Measurements from ENCODE around the gene SP8.
"Not testable (repeated sequence)": the region's sequence is repeated elsewhere in the genome, so short reads cannot be mapped to it uniquely, and the experiment has no call there.

Gene SP8

DNA sequence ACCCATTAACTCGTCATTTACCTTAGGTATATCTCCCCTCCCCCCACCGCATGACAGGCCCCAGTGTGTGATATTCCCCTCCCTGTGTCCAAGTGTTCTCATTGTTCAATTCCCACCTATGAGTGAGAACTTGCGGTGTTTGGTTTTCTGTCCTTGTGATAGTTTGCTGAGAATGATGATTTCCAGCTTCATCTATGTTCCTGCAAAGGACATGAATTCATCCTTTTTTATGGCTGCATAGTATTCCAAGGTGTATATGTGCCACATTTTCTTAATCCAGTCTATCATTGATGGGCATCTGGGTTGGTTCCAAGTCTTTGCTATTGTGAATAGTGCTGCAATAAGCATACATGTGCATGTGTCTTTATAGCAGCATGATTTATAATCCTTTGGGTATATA is 34.7 kb upstream of the SP8 start:
- not testable (repeated sequence) for H3K4me1 ChIP-seq (ENCODE audit: control insufficient read depth in 5 of 5, insufficient read depth in 5 of 5, low read length in 5 of 5); H3K9ac ChIP-seq (ENCODE audit: low read length in 5 of 5); H3K4me3 ChIP-seq (ENCODE audit: low read depth in 1 of 5, low read length in 5 of 5); H3K27me3 ChIP-seq (ENCODE audit: control insufficient read depth in 5 of 5, insufficient read depth in 4 of 5, low read length in 5 of 5); H3K9me3 ChIP-seq (ENCODE audit: control insufficient read depth in 5 of 5, low read length in 5 of 5); H3K36me3 ChIP-seq (ENCODE audit: control insufficient read depth in 5 of 5, insufficient read depth in 5 of 5, low read length in 5 of 5); H3K27ac ChIP-seq (ENCODE audit: low read depth, low read length)

DNA sequence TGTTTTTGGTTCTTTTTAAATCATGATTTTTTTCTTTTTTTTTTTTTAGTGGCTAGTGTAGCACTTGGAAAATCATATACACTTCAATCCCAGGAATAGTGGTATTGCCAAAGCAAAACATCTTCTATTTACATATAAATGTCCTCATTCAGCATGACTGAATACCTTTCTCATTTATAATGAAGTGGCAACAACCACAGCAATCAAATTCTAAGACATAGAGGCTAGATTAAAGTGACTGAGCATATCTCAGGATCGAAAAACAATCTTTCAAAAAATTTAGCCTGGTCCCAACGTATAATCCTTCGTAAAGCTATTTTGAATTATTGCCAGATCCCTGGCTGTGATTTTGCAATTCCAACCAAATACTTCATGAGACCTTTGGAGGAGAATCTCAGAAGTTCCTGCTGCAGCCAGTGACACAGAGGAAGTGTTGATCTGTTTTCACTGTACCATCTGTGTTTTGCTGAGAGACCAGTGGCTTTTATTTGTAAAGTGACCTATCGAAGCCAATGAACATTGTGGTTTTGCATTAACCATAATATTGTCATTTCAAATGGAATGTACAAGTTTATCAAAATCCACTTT is 29.8 kb upstream of the SP8 start:
- Histone ChIP-seq H3K4me1 (ENCODE audit: control insufficient read depth in 5 of 5, insufficient read depth in 5 of 5, low read length in 5 of 5) (no peaks in the 10 kb centered on the region), H3K9ac (ENCODE audit: low read length in 5 of 5) (no peak overlapping the region), H3K27ac (ENCODE audit: low read depth, low read length) (no peak overlapping the region), H3K9me3 (ENCODE audit: control insufficient read depth in 5 of 5, low read length in 5 of 5) (no peaks in the 10 kb centered on the region), H3K36me3 (ENCODE audit: control insufficient read depth in 5 of 5, insufficient read depth in 5 of 5, low read length in 5 of 5) (no peaks in the 10 kb centered on the region), H3K4me3 (ENCODE audit: low read depth in 1 of 5, low read length in 5 of 5) (no peak overlapping the region), H3K27me3 (ENCODE audit: control insufficient read depth in 5 of 5, insufficient read depth in 4 of 5, low read length in 5 of 5) (peaks cover 0 to 3% (median 0%) of the 10 kb centered on the region in 5 donors)

DNA sequence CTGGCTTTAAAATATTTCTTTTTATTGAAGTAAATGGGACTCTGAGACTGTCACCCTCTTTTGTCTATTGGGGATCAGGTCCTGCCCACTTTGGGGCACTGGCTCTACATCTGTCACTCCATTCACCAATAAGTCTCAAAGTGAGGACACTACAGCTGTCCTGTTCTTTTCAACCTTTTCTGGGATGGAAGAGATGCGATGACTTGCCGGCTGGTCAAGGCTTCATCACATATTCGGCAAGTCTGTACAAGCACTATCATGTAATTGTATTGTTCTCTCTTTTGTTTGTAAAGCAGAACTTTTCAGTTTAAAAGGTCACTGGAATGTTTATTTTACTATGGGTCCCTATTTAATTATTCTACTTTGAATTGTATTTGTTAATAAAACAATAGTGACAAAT is 17.7 kb upstream of the SP8 start:
- no peak overlapping the region for H3K9ac ChIP-seq (ENCODE audit: low read length in 5 of 5)
- peaks cover 0 to 9% (median 6%) of the 10 kb centered on the region in 5 donors for H3K9me3 ChIP-seq (ENCODE audit: control insufficient read depth in 5 of 5, low read length in 5 of 5)
- no peaks in the 10 kb centered on the region for H3K36me3 ChIP-seq (ENCODE audit: control insufficient read depth in 5 of 5, insufficient read depth in 5 of 5, low read length in 5 of 5)
- no peak overlapping the region for H3K27ac ChIP-seq (ENCODE audit: low read depth, low read length)
- H3K4me3 ChIP-seq (ENCODE audit: low read depth in 1 of 5, low read length in 5 of 5), result no peak overlapping the region
- H3K27me3 ChIP-seq (ENCODE audit: control insufficient read depth in 5 of 5, insufficient read depth in 4 of 5, low read length in 5 of 5), result peaks cover 0 to 6% (median 0%) of the 10 kb centered on the region in 5 donors
- no peaks in the 10 kb centered on the region for H3K4me1 ChIP-seq (ENCODE audit: control insufficient read depth in 5 of 5, insufficient read depth in 5 of 5, low read length in 5 of 5)

DNA sequence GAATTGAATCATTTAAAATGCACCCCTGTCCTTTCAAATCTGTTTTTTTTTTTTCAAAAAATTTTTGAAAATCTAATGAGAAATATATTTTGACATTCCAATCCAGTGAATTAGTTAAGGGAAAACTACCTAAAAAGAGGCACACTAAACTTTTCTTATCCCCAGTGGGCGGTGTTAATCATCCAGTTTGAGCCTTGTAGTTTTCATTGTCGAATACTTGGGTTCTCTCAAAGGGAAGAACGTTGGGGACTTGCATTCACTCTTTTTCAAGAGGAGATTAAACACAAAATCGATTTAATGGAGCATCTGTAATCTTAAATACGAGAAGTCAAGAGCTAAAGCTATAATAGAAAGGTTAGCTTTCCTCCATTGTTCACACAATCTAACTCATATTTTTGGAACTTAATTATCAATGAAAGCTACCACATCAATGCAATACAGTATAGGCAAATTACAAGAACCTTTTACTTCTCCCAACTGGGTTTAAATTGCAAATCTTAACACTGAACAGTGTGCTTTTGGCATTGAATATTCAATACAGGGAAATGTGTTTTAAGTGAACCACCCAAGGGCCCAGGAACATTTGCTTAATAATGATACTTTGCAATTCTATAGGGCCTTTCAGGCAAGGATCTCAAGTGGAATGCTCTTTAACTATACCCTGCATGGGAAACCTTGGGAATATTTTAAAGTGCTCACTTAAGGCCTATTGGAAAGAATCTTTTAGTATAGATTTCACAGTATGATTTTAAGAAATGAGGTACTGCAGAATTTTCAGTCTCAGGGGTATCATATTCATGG is 13.1 kb upstream of the SP8 start:
- Histone ChIP-seq H3K27ac (ENCODE audit: low read depth, low read length) (no peak overlapping the region), H3K27me3 (ENCODE audit: control insufficient read depth in 5 of 5, insufficient read depth in 4 of 5, low read length in 5 of 5) (peaks cover 18 to 41% (median 29%) of the 10 kb centered on the region in 5 donors), H3K4me3 (ENCODE audit: low read depth in 1 of 5, low read length in 5 of 5) (no peak overlapping the region), H3K36me3 (ENCODE audit: control insufficient read depth in 5 of 5, insufficient read depth in 5 of 5, low read length in 5 of 5) (no peaks in the 10 kb centered on the region), H3K9me3 (ENCODE audit: control insufficient read depth in 5 of 5, low read length in 5 of 5) (no peaks in the 10 kb centered on the region), H3K4me1 (ENCODE audit: control insufficient read depth in 5 of 5, insufficient read depth in 5 of 5, low read length in 5 of 5) (peaks cover 2 to 20% (median 16%) of the 10 kb centered on the region in 5 donors), H3K9ac (ENCODE audit: low read length in 5 of 5) (no peak overlapping the region)

DNA sequence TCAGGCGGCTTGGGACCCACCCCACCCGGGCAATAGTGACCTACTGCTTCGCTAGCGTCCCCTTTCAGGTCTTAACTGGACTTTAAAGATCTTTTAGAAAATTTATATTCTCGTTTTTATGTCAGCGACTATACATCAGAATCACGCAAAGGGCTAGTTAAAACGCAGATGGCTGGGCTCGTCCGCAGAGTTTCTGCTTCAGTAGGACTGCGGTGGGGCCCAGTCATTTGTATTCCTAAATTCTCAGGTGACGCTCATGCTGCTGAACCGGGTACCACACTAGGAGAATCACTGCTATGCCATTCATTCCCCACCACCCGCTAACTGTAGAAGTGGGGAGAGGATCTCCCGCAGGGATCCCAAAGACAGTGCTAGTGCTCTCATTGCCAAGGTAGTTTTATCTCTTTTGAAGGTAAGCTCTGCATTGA is 12.0 kb upstream of the SP8 start:
- Histone ChIP-seq H3K36me3 (ENCODE audit: control insufficient read depth in 5 of 5, insufficient read depth in 5 of 5, low read length in 5 of 5) (no peaks in the 10 kb centered on the region), H3K9me3 (ENCODE audit: control insufficient read depth in 5 of 5, low read length in 5 of 5) (peaks cover 0 to 3% (median 0%) of the 10 kb centered on the region in 5 donors), H3K9ac (ENCODE audit: low read length in 5 of 5) (peak overlapping the region in 1 of 5 donors; percentile 52), H3K27me3 (ENCODE audit: control insufficient read depth in 5 of 5, insufficient read depth in 4 of 5, low read length in 5 of 5) (peaks cover 27 to 52% (median 40%) of the 10 kb centered on the region in 5 donors), H3K4me1 (ENCODE audit: control insufficient read depth in 5 of 5, insufficient read depth in 5 of 5, low read length in 5 of 5) (peaks cover 2 to 20% (median 16%) of the 10 kb centered on the region in 5 donors), H3K27ac (ENCODE audit: low read depth, low read length) (no peak overlapping the region), H3K4me3 (ENCODE audit: low read depth in 1 of 5, low read length in 5 of 5) (peak overlapping the region; percentile 14 to 72 (median 29))

DNA sequence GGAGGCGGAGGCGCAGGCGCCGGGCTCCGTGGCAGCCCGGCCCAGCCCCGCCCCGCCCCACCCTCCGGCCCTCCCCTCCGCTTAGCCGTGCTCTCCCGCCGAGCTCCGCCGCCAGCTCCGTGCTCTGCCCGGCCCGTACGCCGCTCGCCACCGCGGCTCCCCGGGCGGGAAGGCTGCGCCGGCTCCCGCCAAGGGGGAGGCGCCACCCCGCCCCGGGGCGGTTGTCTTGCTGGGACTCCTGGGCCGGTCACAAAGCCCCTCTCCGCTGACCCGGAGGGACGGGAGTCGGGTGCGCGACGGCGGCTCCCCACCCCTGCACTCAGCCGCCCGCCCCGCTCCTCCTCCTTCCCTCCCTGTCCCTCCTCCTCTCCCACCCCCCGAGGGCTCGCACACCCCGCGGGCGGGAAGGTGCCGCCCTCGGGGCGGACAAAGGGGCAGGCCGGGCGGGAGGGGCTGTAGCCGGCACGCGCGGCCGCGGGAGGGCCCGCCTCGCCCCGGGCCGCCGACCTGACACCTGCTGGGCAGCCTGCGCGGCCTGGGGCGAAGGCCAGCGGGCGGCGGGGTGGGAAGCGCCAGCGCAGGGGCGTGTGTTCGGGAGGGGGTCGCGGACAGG is 11.5 kb upstream of the SP8 start:
- H3K27me3 ChIP-seq (ENCODE audit: control insufficient read depth in 5 of 5, insufficient read depth in 4 of 5, low read length in 5 of 5), result peaks cover 31 to 57% (median 45%) of the 10 kb centered on the region in 5 donors
- H3K4me1 ChIP-seq (ENCODE audit: control insufficient read depth in 5 of 5, insufficient read depth in 5 of 5, low read length in 5 of 5), result peaks cover 2 to 20% (median 16%) of the 10 kb centered on the region in 5 donors
- peak overlapping the region in 4 of 5 donors; percentile 46 to 73 (median 70) for H3K4me3 ChIP-seq (ENCODE audit: low read depth in 1 of 5, low read length in 5 of 5)
- H3K27ac ChIP-seq (ENCODE audit: low read depth, low read length), result no peak overlapping the region
- H3K9me3 ChIP-seq (ENCODE audit: control insufficient read depth in 5 of 5, low read length in 5 of 5), result peaks cover 0 to 6% (median 0%) of the 10 kb centered on the region in 5 donors
- no peaks in the 10 kb centered on the region for H3K36me3 ChIP-seq (ENCODE audit: control insufficient read depth in 5 of 5, insufficient read depth in 5 of 5, low read length in 5 of 5)
- peak overlapping the region in 1 of 5 donors; percentile 52 for H3K9ac ChIP-seq (ENCODE audit: low read length in 5 of 5)

DNA sequence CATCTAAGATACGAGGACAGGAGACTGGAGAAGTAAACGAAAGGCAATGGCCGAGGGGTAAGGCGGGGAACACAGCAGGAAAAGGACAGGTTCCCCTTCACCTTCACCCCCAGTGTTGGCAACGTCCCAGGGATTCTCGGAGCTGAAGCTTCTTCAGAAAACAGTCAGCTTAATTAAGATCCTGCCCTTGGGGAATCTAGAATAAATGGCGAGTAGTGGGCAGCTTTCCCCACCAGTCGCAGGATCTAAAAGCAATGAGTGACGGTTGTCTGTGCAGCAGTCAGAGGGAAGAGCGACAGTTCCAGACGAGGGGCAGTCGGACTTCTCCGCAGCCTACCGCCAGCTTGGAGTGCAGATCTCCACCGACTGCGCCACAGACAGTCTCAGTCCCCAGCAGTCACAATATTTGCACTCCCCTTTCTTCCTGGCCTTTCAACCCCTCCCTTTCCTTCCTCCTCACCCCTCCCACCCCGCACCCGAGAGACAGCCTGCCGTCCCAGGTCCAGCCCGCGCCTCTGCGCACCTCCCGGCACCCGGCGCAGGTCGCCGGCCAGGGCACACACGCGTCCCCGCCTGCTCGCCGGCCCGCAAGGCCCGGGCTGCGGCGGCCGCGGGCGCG is 10.9 kb upstream of the SP8 start:
- Histone ChIP-seq H3K27ac (ENCODE audit: low read depth, low read length) (no peak overlapping the region), H3K4me3 (ENCODE audit: low read depth in 1 of 5, low read length in 5 of 5) (peak overlapping the region; percentile 64 to 86 (median 72)), H3K36me3 (ENCODE audit: control insufficient read depth in 5 of 5, insufficient read depth in 5 of 5, low read length in 5 of 5) (no peaks in the 10 kb centered on the region), H3K27me3 (ENCODE audit: control insufficient read depth in 5 of 5, insufficient read depth in 4 of 5, low read length in 5 of 5) (peaks cover 36 to 63% (median 51%) of the 10 kb centered on the region in 5 donors), H3K4me1 (ENCODE audit: control insufficient read depth in 5 of 5, insufficient read depth in 5 of 5, low read length in 5 of 5) (peaks cover 2 to 20% (median 16%) of the 10 kb centered on the region in 5 donors), H3K9me3 (ENCODE audit: control insufficient read depth in 5 of 5, low read length in 5 of 5) (peaks cover 0 to 8% (median 0%) of the 10 kb centered on the region in 5 donors), H3K9ac (ENCODE audit: low read length in 5 of 5) (peak overlapping the region in 2 of 5 donors; percentile 35 to 64)

DNA sequence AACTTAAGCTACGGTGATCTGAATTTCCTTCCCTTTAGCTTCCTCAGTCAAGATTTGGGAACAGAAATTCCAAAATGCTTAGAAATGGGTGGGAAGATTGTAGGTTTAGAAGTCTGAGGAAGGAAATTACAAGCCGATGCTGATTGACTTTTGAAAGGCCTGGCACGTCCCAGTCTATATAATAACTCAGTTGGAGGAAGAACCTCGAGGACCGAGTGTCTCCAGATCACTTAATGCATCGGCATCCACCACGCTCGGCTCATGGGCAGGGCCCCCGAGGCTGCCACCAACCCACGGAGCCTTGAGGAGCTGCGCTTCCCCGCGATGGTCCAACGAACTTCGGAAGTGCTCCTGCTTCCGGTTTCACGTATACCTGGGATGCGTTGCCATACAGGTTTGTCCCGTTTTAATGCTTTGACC is 10.4 kb upstream of the SP8 start:
- Histone ChIP-seq H3K36me3 (ENCODE audit: control insufficient read depth in 5 of 5, insufficient read depth in 5 of 5, low read length in 5 of 5) (no peaks in the 10 kb centered on the region), H3K27ac (ENCODE audit: low read depth, low read length) (no peak overlapping the region), H3K9ac (ENCODE audit: low read length in 5 of 5) (peak overlapping the region in 1 of 5 donors; percentile 64), H3K4me3 (ENCODE audit: low read depth in 1 of 5, low read length in 5 of 5) (peak overlapping the region; percentile 64 to 86 (median 72)), H3K9me3 (ENCODE audit: control insufficient read depth in 5 of 5, low read length in 5 of 5) (peaks cover 0 to 8% (median 0%) of the 10 kb centered on the region in 5 donors), H3K27me3 (ENCODE audit: control insufficient read depth in 5 of 5, insufficient read depth in 4 of 5, low read length in 5 of 5) (peaks cover 38 to 65% (median 56%) of the 10 kb centered on the region in 5 donors), H3K4me1 (ENCODE audit: control insufficient read depth in 5 of 5, insufficient read depth in 5 of 5, low read length in 5 of 5) (peaks cover 2 to 20% (median 16%) of the 10 kb centered on the region in 5 donors)

DNA sequence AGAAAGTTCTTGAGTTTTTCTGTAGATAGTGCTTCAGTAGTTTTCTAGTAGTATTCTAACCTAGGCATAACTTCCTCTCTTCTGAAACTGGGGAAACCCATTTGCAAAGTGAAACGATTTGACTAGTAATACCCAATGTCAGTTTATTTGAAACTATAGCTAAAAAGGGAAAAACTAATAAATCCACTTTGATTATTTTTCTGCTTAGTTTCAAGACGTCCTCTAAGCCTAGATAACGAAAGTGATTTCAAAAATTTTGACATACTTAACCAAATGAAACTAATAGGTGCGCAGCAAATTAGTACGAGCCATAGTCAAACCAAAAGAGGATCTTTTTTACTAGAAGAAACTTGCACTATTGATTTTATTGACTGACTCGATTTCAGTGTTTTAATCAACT is 9.8 kb upstream of the SP8 start:
- peaks cover 0 to 8% (median 0%) of the 10 kb centered on the region in 5 donors for H3K9me3 ChIP-seq (ENCODE audit: control insufficient read depth in 5 of 5, low read length in 5 of 5)
- no peak overlapping the region for H3K4me3 ChIP-seq (ENCODE audit: low read depth in 1 of 5, low read length in 5 of 5)
- no peak overlapping the region for H3K27ac ChIP-seq (ENCODE audit: low read depth, low read length)
- peaks cover 41 to 69% (median 58%) of the 10 kb centered on the region in 5 donors for H3K27me3 ChIP-seq (ENCODE audit: control insufficient read depth in 5 of 5, insufficient read depth in 4 of 5, low read length in 5 of 5)
- no peak overlapping the region for H3K9ac ChIP-seq (ENCODE audit: low read length in 5 of 5)
- no peaks in the 10 kb centered on the region for H3K36me3 ChIP-seq (ENCODE audit: control insufficient read depth in 5 of 5, insufficient read depth in 5 of 5, low read length in 5 of 5)
- peaks cover 2 to 20% (median 16%) of the 10 kb centered on the region in 5 donors for H3K4me1 ChIP-seq (ENCODE audit: control insufficient read depth in 5 of 5, insufficient read depth in 5 of 5, low read length in 5 of 5)

Data from subcutaneous abdominal adipose tissue (tissue), 5 donors.